GM18867 (cell line): ENCODE data around the gene SPG7.
A peak's percentile ranks its signal among the peaks of the same experiment; 100 is the strongest.
"Not testable (repeated sequence)": the region's sequence is repeated elsewhere in the genome, so short reads cannot be mapped to it uniquely, and the experiment has no call there.

ENCODE experiments used
- ATAC-seq: cut with Tn5 transposase; IDR thresholded peaks from one replicate; pipeline ENCODE4 v1.9.1; 2021; ENCODE audit warnings: mild to moderate bottlenecking, moderate library complexity; ENCODE audit not compliant: unreplicated experiment

SPG7 gene

GRCh38 chr16:89507834-89508590 is at the start of gene SPG7:
Gene SPG7, plus strand, starts transcription at chr16:89508403. Its CDS starts 15 bp downstream, at chr16:89508418.
- ATAC-seq, result peak; percentile 66

- ATAC-seq, result no peak
These were observed 49.7 kb upstream of the SPG7 start for GRCh38 chr16:89458551-89458950.

- no peak for ATAC-seq
These were observed 49.2 kb upstream of the SPG7 start for GRCh38 chr16:89458967-89459366.

- no peak for ATAC-seq
These were observed 47.6 kb upstream of the SPG7 start for GRCh38 chr16:89460556-89460955.

- ATAC-seq, result not testable (repeated sequence)
These were observed 46.3 kb upstream of the SPG7 start for GRCh38 chr16:89461890-89462289.

- ATAC-seq, result not testable (repeated sequence)
These were observed 45.6 kb upstream of the SPG7 start for GRCh38 chr16:89462639-89463038.

- ATAC-seq, result not testable (repeated sequence)
These were observed 44.9 kb upstream of the SPG7 start for GRCh38 chr16:89463312-89463711.

GRCh38 chr16:89466920-89467319 is 41.3 kb upstream of the SPG7 start:
- no peak for ATAC-seq

GRCh38 chr16:89467382-89467781 is 40.8 kb upstream of the SPG7 start:
- no peak for ATAC-seq

GRCh38 chr16:89472711-89473075 is 35.5 kb upstream of the SPG7 start:
- no peak for ATAC-seq

- no peak for ATAC-seq
These were observed 35.0 kb upstream of the SPG7 start for GRCh38 chr16:89473136-89473712.

- no peak for ATAC-seq
These were observed 34.3 kb upstream of the SPG7 start for GRCh38 chr16:89473791-89474414.

- ATAC-seq, result no peak
These were observed 33.1 kb upstream of the SPG7 start for GRCh38 chr16:89475144-89475543.

- no peak for ATAC-seq
These were observed 31.8 kb upstream of the SPG7 start for GRCh38 chr16:89476379-89476778.

GRCh38 chr16:89476811-89477261 is 31.4 kb upstream of the SPG7 start:
- ATAC-seq, result peak; percentile 58

GRCh38 chr16:89478576-89479221 is 29.5 kb upstream of the SPG7 start:
- no peak for ATAC-seq

- no peak for ATAC-seq
These were observed 26.7 kb upstream of the SPG7 start for GRCh38 chr16:89481356-89481955.

- no peak for ATAC-seq
These were observed 25.9 kb upstream of the SPG7 start for GRCh38 chr16:89482150-89482816.

GRCh38 chr16:89482817-89483205 is 25.4 kb upstream of the SPG7 start:
- no peak for ATAC-seq

- no peak for ATAC-seq
These were observed 24.1 kb upstream of the SPG7 start for GRCh38 chr16:89484041-89484501.
